KOPT-K1 (cell line): ENCODE results near the gene OLFM1.

Experiments used
- H3K27ac ChIP-seq: fragments of 200-600 bp; sonication (generic); 2 replicates; pipeline ENCODE4 v1.5.1; 2016; ENCODE audit warnings: antibody characterized with exemption, mild to moderate bottlenecking, low read depth, low read length; ENCODE audit not compliant: poor library complexity, severe bottlenecking
- H3K36me3 ChIP-seq: fragments of 200-600 bp; sonication (generic); 2 replicates; pipeline ENCODE4 v1.5.1; 2017; ENCODE audit warnings: antibody characterized with exemption, mild to moderate bottlenecking, low read length, moderate library complexity; ENCODE audit not compliant: insufficient read depth
- H3K9me3 ChIP-seq: fragments of 200-600 bp; sonication (generic); 2 replicates; pipeline ENCODE4 v1.5.1; 2017; ENCODE audit warnings: antibody characterized with exemption, low read length, mild to moderate bottlenecking; ENCODE audit not compliant: insufficient read depth, poor library complexity, severe bottlenecking

The OLFM1 gene

DNA sequence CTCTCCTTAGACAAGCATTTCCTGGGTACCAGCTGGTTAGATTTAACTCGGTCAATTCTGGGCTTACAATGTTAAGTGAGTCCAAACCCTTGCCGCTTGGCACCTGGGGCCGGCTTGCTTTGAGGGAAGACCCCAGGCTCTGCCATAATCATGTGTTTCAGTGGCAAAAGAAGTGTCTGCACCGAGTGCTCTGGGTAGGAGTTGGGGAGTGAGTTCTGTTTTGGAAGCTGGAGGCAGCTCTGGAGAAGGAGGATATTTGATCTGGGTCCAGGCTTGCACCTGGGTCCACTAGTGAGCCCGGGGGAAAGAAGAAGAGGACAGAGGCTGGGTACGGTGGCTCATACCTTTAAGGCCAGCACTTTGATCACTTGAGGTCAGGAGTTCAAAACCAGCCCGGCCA is 8.4 kb upstream of the OLFM1 start:
- H3K27ac ChIP-seq = no peak overlapping the region
- H3K9me3 ChIP-seq = no peaks in the 10 kb centered on the region
- H3K36me3 ChIP-seq = no peaks in the 10 kb centered on the region

DNA sequence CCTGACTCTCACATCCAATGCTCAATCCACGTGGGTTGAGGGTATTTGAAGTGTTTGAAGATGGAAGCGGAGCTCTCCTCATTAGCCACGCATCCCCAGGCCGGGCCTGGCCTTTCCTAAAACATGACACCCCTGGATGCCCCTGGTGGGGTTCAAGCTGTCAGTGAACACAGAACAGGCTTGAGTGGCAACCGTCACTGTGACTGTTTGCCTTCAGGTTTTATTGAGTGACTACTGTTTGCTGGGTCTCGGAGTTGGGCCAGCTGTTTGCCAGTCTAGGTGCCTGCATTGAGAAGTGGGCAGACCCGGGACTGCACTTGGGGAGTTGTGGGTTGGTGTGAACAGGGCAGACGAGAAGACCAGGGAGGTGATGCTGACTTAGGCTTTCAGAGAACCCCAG is 7.8 kb upstream of the OLFM1 start:
- Histone ChIP-seq H3K9me3 (no peaks in the 10 kb centered on the region), H3K27ac (no peak overlapping the region), H3K36me3 (no peaks in the 10 kb centered on the region)

DNA sequence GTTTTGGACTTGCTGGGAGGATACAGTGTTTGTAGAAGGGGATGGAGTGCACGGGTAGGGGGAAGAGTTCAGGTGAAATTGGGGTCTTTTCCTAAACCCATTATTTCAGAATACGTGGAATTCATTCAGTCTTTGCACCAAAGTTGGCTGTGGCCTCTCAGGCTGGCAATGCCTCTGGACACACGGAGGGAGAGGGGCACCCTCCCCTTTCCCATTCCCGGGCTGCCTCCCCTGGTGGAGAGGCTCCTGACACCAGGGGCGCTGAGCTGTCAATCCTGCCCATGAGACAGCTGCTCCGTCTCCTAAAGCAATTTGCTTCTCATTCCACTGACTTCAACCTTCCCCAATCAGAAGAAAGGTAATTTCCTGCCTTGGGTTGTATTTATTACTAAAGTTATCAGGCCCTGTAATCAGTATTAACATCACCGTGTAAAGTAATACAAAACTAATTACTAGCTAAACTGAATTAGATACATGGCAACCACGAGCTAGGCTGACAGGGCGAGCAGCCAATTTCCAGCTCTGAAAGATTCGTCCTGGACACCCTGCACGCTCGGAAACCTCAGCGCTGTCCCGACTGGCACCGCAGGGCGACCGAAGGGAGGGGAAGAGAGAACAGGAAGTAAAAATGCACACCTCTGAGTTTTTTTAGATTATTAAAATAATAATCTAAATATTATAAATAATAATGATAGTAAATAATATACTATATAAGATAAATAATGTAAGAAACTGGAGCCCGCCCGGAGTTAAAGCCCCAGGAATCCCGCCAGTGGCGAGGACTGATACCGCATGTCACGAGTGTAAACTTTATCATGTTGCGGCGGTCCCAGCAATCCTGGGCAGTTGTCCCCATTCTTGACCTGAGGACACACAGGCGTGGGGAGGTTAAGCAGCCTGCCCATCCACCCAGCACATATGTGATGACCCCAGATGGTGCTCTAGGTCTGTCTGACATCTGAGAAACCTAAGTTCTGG is 6.9 kb upstream of the OLFM1 start:
- no peak overlapping the region for H3K27ac ChIP-seq
- H3K36me3 ChIP-seq = no peaks in the 10 kb centered on the region
- H3K9me3 ChIP-seq = no peaks in the 10 kb centered on the region

DNA sequence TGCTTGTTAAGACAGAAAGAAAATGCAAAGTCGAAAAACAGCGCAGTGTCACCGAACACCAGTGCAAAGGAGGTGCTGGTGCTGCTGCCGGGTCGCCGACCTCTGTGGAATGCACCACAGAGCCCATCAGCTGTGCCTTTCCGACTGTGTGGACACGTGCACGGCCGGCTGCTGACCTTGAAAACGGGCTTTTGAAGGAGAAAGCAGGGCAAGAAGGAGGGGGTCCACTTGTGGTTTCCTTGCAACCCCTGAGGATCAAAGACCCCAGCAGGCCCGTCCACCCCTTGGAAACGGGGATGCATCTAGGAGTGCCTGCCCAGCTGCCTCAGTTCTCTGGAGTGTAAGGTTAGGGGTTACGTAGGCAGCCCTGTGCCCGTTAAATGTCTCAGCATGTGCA is 6.2 kb upstream of the OLFM1 start:
- Histone ChIP-seq H3K36me3 (no peaks in the 10 kb centered on the region), H3K27ac (no peak overlapping the region), H3K9me3 (no peaks in the 10 kb centered on the region)

GRCh38 chr9:135081731-135082130 is 5.7 kb upstream of the OLFM1 start:
- no peak overlapping the region for H3K27ac ChIP-seq
- no peaks in the 10 kb centered on the region for H3K36me3 ChIP-seq
- H3K9me3 ChIP-seq = no peaks in the 10 kb centered on the region

GRCh38 chr9:135082536-135082935 is 4.9 kb upstream of the OLFM1 start:
- H3K36me3 ChIP-seq = no peaks in the 10 kb centered on the region
- no peaks in the 10 kb centered on the region for H3K9me3 ChIP-seq
- H3K27ac ChIP-seq = no peak overlapping the region

GRCh38 chr9:135083241-135083810 is 4.1 kb upstream of the OLFM1 start:
- H3K9me3 ChIP-seq = no peaks in the 10 kb centered on the region
- no peak overlapping the region for H3K27ac ChIP-seq
- H3K36me3 ChIP-seq = no peaks in the 10 kb centered on the region

DNA sequence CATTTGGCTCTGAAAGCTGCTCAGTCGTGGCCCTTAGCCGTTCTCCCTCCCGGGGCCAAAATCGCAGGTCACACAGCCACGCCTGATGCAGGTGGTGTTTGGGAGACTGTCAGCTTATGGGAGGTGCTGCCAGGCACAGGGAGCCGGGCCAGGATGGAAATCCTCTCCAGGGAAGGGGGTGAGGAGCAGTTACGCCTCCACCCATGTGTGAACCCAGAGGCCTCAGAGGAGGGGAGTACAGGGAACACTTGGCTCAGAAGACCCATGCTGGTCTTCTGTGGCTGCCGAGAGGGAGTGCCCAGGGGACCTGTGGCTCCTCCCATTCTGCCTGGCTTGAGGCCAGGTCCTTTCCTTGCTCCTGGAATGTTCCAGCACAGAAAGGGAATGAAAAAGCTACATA is 3.6 kb upstream of the OLFM1 start:
- no peaks in the 10 kb centered on the region for H3K9me3 ChIP-seq
- no peaks in the 10 kb centered on the region for H3K36me3 ChIP-seq
- no peak overlapping the region for H3K27ac ChIP-seq

- no peaks in the 10 kb centered on the region for H3K36me3 ChIP-seq
- H3K9me3 ChIP-seq = no peaks in the 10 kb centered on the region
- no peak overlapping the region for H3K27ac ChIP-seq
Measured at GRCh38 chr9:135084262-135084661, 3.2 kb upstream of the OLFM1 start.

GRCh38 chr9:135084881-135085760 is 2.3 kb upstream of the OLFM1 start:
- Histone ChIP-seq H3K36me3 (no peaks in the 10 kb centered on the region), H3K27ac (no peak overlapping the region), H3K9me3 (no peaks in the 10 kb centered on the region)

DNA sequence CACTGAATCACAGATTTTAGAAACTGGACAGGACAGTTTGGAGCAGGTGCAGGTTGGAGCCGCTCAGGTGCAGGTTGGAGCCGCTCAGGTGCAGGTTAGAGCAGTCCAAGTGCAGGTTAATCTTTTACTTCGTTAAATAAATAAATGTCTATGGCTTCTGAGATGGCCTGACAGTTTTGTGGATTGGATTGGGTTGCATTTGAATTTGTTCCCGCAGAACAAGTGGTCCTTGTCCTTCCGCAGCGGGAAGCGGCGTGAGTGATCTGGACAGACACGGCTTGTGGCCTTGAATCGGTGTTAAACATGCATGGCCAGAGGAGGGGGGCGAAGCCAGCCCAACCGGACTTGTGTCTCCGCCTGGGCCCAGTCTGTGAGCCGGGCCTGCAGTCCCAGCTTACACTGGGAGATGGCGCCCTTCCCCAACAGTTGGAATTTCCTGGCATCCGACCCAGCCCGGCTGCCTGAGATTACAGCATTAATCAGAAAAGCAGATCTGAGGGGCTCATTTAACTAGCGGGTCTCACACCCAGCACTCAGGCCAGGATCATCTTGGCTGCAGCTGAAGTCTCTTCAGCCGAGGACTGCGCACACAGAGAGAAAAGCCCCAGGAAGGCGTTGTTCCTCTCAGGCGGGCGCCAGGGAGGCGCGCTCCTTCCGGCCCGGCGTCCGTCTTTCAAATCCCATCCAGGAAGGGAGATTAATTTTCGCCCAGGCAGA is 1.5 kb upstream of the OLFM1 start:
- H3K36me3 ChIP-seq = no peaks in the 10 kb centered on the region
- H3K9me3 ChIP-seq = no peaks in the 10 kb centered on the region
- no peak overlapping the region for H3K27ac ChIP-seq

GRCh38 chr9:135086597-135087488 is 625 bp upstream of the OLFM1 start:
- Histone ChIP-seq H3K9me3 (no peaks in the 10 kb centered on the region), H3K36me3 (no peaks in the 10 kb centered on the region), H3K27ac (no peak overlapping the region)

DNA sequence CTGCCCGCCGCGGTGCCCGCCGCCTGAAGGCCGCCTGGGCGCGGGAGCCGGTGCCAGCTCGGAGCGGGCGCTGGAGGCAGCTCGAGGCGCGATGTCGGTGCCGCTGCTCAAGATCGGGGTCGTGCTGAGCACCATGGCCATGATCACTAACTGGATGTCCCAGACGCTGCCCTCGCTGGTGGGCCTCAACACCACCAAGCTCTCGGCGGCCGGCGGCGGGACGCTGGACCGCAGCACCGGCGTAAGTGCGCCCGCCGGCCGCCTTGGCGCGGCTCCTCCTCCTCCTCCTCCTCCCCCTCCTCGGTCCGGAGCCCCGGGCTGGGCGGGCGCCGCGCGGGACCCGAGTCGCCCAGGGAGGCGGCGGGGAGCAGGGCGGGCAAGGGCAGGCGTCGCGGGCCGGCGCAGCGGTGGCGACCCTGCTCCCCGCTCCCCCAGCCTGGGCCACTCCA is 455 bp downstream of the OLFM1 start:
- Histone ChIP-seq H3K9me3 (no peaks in the 10 kb centered on the region), H3K36me3 (no peaks in the 10 kb centered on the region), H3K27ac (no peak overlapping the region)
